GM12878 (cell line): ENCODE results near the gene THBD.

Experiments
- CTCF ChIP-seq, 3 experiments: IDR thresholded peaks in 2 of 3; conservative IDR thresholded peaks in 1 of 3; 2 replicates each; pipeline ENCODE4 v1.5.1; 2011; ENCODE audit warnings: low read depth in 3 of 3, low read length in 3 of 3, mild to moderate bottlenecking in 3 of 3, control low read depth in 2 of 3, moderate library complexity in 2 of 3, inconsistent platforms in 1 of 3, mixed read lengths in 1 of 3; ENCODE audit not compliant: control insufficient read depth in 2 of 3, insufficient read depth in 1 of 3; ENCODE audit errors: extremely low read depth in 1 of 3
- EP300 ChIP-seq, 2 experiments: fragments of 150-350 bp in 1 of 2; IDR thresholded peaks; 2 replicates each; pipeline ENCODE4 v1.6.1; 2011 to 2012; ENCODE audit warnings: low read depth in 2 of 2, low read length in 2 of 2, borderline replicate concordance in 1 of 2, improper control_type of control experiment in 1 of 2, inconsistent platforms in 1 of 2; ENCODE audit not compliant: control insufficient read depth in 1 of 2
- EZH2 ChIP-seq: IDR thresholded peaks from 2 replicates; pipeline ENCODE4 v1.6.1; 2012; ENCODE audit warnings: low read depth, mild to moderate bottlenecking, control low read depth, inconsistent platforms, low read length, borderline replicate concordance; ENCODE audit not compliant: control insufficient read depth
- HDGF ChIP-seq: fragments of 450-650 bp; IDR thresholded peaks from 2 replicates; pipeline ENCODE4 v1.6.1; 2016; ENCODE audit warnings: antibody characterized with exemption
- IRF5 ChIP-seq: fragments of 450-650 bp; IDR thresholded peaks from 2 replicates; pipeline ENCODE4 v1.6.1; 2017; ENCODE audit warnings: borderline replicate concordance
- POLR2A ChIP-seq: IDR thresholded peaks from 2 replicates; pipeline ENCODE4 v1.6.1; 2011; ENCODE audit warnings: low read depth, mild to moderate bottlenecking, low read length
- POLR2AphosphoS5 ChIP-seq: IDR thresholded peaks from 2 replicates; pipeline ENCODE4 v1.6.1; 2011; ENCODE audit warnings: mild to moderate bottlenecking, low read length, inconsistent platforms
- RAD51 ChIP-seq: fragments of 450-650 bp; IDR thresholded peaks from 2 replicates; pipeline ENCODE4 v1.6.1; 2016; ENCODE audit warnings: moderate library complexity, mild to moderate bottlenecking, inconsistent platforms
- REST ChIP-seq: IDR thresholded peaks from 2 replicates; pipeline ENCODE4 v1.6.1; 2012; ENCODE audit warnings: mild to moderate bottlenecking, low read depth, low read length
- STAT3 ChIP-seq: IDR thresholded peaks from 2 replicates; pipeline ENCODE4 v1.6.1; 2011; ENCODE audit warnings: low read depth, low read length, improper control_type of control experiment

DNA sequence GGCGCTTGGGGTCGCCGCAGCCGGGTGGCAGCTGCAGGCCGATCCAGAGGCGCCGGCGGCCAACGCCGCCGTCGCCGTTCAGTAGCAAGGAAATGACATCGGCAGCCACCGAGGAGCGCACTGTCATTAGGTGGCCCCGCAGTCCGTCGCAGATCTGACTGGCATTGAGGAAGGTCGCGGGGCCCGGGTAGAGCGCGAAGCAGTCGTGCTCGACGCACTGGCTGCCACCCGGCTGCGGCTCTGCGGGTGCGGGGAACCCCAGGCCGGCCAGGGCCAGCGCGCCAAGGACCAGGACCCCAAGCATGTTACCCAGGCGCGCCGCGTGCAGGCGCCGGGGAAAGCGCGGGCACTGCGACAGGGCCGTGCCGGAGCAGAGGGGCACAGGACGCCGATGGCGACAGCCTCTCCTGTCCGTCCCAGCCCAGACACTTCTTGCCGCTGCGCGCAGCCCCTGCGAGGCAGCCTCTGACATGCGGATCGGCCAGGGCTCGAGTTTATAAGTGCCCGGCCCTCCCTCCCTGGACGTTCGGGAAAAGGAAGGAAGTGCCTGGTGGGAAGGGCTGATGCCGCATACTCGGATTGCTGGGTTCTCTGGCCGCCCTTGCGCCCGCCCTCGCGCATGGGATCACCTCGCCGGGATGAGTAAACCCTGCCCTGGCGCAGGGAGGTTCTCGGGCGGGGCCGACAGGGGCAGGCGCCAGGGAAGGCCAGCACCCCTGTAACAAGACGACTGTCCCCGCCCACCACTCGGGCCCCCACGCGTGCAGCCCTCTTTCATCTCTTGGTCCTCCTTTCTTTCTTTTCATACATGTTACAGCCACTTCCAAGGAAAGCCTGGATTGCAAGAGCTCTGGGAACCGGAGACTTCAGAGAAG lies at the start of gene THBD:
- TF ChIP-seq CTCF (IDR thresholded peaks at IDR 0.05 in 2 of 3, conservative IDR thresholded peaks at IDR 0.05 in 1 of 3; ENCODE audit: control insufficient read depth in 2 of 3, extremely low read depth in 1 of 3, insufficient read depth in 1 of 3, low read depth in 3 of 3, low read length in 3 of 3) (no peak), REST (no peak), POLR2AphosphoS5 (no peak), POLR2A (no peak), HDGF (no peak), EZH2 (no peak), RAD51 (no peak), IRF5 (no peak), STAT3 (no peak), EP300 (IDR thresholded peaks at IDR 0.05; ENCODE audit: borderline replicate concordance in 1 of 2, control insufficient read depth in 1 of 2, low read depth in 2 of 2, low read length in 2 of 2) (no peak)
